TTC549 (cell line): ENCODE measurements around the gene YJEFN3.

Source experiments
- FAIRE-seq: peaks from 2 replicates; lab custom pipeline; 2012; peaks lifted over from hg19 to GRCh38; lab: Jason Lieb, UNC

The YJEFN3 gene

DNA sequence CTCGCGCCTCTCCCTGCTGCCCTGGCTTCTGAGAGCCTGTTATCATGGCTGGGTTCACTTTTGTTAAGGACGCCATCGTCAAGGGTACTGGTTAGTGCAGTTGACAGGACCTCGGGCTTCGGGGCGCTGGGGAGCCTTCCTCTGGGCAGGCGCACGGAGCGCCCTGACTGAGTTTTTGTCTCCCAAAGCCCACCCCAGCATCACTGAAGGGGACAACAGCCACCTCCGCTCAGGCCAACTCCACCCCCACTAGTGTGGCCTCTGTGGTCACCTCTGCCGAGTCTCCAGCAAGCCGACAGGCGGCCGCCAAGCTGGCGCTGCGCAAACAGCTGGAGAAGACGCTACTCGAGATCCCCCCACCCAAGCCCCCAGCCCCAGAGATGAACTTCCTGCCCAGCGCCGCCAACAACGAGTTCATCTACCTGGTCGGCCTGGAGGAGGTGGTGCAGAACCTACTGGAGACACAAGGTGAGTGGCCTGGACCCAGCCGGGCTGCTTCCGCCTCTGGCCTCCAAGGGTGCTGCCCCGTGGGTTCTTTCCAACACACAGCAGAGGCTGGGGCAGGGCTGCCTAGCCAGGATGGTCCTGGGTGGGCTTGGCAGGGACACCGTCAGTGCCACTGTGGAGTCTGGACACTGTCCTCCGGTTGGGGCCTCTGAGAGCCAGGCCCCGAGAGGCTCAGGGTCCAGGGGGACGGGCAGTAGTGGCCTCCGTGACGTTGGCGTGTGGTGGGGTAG lies 30.3 kb upstream of the YJEFN3 start:
- no peak for FAIRE-seq

DNA sequence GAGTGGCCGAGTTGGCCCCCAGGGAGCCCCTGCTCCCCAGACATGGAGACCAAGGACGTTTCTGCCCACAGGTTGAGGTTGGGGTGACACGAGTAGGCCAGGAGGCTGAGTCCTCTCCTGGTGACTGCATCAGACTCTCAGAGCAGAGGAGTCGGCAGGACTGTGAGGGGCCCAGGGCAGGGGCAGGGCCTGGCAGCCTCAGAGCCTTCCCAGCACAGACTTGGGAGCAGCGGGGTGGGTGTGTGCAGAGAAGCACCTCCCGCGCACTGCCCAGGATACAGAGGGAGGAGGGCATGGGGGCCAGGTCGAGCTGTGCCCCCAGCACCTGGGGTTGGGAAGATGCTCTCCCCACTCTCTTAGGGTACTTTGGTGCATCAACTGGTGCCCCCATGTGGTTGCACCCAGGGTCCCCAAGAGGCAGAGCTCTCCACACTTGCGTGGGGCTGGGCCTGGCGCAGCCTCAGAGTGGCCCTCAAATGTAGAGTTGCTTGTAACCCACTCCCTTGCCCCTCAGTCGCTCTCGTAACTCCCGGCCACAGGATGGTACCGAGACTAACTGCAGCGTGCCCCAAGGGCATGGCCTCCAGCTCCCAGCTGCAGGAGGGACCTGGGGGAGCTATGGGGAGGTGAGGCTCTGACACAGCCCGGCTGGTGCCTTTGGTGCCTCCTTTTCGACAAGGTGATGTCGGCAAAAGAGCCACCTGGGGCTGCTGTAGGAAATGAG lies 29.3 kb upstream of the YJEFN3 start:
- FAIRE-seq: no peak

DNA sequence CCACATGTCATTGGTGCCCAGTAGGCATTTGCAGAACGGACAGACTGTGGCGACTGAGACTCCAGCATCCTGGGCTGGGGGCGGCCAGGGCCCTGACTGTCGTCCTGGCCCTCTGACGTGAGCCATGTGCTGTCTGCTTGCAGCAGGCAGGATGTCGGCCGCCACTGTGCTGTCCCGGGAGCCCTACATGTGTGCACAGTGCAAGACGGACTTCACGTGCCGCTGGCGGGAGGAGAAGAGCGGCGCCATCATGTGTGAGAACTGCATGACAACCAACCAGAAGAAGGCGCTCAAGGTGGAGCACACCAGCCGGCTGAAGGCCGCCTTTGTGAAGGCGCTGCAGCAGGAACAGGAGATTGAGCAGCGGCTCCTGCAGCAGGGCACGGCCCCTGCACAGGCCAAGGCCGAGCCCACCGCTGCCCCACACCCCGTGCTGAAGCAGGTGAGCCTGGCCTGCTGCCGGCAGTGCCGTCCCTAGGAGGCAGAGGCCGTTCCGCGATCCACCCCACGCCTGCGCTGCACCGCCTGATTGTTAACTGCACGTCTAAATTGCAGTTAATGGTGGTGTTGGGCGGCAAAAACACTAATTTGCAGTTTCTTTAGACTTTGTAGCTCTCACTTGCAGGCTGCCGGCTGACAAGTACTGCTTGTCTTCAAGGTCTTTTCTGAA lies 27.6 kb upstream of the YJEFN3 start:
- FAIRE-seq: no peak

DNA sequence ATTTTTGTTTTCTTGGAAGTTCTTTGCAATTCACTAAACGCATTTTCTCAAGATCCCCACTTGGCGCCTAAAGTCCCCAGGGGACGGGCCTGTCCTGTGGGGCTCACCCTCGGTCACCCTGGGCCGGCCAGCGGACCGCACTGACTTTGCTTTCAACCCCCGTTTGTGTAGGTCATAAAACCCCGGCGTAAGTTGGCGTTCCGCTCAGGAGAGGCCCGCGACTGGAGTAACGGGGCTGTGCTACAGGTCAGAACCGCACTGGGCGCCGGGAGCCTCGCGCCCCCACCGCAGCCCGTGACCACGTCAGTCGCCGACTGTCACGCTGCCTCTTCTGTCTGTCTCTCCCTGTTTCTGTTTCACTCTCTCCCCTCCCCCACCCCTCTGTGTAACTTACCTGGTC lies 26.9 kb upstream of the YJEFN3 start:
- no peak for FAIRE-seq

DNA sequence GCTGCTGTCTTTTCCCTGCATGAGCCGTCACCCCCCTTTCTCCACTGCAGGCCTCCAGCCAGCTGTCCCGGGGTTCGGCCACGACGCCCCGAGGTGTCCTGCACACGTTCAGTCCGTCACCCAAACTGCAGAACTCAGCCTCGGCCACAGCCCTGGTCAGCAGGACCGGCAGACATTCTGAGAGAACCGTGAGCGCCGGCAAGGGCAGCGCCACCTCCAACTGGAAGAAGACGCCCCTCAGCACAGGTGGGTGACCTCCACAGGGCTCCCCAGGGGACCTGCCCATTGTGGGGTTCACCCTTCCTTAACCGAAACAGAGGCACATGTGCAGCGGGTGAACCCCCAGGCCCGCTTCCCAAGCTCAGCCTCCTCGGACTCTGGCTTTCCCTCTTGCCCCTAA lies 26.4 kb upstream of the YJEFN3 start:
- FAIRE-seq: no peak

DNA sequence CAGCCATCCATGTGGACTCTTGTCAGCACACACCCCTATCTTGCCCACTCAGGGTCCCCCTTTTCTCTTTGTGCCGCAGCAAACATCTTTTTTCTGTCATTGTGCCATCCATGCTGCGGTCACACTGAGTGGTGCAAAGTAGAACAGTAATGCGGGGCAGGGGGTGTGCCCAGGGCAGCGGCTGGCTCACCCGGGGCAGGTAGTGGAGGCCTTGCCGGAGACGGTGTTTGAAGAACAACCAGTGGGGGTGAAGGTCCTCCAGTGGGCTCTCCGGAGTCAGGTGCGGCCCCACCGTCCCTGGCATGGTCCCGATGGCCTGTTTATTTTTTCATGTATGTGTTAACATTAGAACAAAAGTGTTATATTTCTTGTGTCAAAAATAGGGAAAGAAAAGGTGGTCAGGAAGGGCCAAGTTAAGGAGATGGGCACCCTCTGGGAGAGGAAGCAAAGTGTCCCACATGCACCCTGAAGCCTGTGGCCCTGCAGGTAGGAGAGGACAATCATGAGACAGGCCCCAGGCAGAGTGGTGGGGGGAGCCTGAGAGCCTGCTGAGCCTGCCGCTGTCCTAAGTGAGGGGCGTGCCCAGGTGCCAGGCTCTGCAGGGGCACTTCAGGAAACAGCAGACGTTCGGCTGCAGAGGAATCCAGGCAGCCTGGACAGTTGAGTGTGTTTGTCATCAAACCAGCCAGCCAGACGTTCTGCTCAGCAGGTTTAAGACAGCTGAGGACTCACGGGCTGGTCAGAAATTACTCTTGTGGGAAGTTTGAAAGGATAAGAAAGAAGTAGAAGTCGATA lies 25.7 kb upstream of the YJEFN3 start:
- FAIRE-seq: no peak

DNA sequence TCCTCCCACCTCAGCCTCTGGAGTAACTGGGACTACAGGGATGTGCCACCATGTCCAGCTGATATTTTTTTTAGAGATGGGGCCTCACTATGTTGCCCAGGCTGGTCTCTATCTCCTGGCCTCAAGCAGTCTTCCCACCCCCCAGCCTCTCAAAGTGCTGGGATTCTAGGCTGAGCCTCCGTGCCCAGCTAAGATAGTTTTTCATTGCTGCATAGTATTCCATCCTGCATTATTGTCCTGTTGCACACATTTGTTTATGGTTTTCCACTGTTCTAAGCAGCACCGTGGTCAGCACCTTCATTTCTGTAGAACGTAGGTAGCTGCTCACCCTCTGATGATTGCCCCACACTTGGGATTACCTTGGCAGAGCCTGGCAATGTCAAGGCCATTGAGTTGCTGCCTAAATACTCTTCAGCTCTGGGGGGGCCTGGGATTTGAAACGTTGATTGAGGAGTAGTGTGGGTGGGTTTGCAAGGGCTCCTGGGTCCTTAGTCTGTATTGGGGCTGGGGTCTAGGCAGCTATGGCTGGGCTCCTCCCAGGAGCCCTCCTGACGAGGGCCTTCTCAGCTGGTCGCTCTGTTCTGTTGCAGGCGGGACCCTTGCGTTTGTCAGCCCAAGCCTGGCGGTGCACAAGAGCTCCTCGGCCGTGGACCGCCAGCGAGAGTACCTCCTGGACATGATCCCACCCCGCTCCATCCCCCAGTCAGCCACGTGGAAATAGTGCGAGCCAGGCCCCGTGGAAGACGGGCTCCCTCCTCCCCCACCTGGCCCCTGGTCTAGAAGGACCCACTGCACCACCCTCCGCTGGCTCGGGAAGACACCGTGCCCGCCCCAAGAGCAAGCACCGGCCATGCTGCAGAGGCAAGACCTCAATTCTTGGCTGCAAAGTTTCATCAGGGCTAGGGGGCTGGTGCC lies 23.7 kb upstream of the YJEFN3 start:
- no peak for FAIRE-seq

DNA sequence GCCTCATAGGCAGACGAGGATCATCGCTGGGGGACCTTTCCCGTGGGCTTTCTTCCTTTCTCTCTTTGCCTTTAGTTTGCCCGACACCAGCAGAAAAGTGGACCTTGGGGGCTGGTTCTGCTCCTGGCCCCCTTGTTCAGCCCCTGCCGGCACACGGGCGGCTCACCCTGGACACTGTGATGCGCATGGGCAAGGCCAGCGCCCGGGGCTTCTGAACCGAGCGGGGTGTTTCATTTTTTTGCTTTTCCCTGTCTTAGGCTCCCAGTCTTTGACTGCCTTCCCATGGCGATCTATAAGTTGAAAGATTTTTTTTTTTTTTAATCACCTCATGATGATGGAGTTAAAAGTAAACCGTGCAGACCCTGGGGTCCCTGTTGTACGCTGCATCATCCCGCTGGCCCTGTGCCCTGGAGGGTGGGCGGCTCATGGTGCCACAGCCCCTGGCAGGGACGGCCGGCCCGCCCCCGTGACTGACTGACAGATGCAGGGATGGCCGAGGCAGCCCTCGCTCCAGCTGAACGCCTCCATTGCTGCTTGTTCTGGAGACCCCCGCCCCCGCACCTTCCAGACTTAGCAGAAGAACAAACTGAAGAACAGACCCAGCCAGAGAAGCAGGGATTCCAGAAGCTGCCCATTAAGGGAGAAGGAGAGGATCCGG lies 22.9 kb upstream of the YJEFN3 start:
- no peak for FAIRE-seq

DNA sequence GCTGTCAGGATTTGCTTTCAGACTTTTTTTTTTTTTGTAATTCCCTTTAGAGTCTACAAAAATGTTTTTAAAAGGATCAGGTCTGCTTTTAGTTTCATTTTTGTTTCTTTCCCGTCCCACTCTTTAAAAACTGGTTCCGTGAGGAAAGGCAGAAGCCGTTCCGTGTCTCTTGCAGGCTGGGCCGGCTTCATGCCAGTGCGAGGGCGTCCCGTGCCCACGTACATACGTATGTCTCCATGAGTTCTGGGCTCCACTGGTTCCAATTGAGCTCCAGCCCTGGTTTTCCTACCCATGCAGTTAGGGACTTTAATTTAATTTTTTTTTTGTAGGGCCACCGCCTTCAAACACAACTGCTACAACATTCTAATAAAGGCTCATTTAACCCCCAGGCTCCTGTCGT lies 22.1 kb upstream of the YJEFN3 start:
- FAIRE-seq: no peak

DNA sequence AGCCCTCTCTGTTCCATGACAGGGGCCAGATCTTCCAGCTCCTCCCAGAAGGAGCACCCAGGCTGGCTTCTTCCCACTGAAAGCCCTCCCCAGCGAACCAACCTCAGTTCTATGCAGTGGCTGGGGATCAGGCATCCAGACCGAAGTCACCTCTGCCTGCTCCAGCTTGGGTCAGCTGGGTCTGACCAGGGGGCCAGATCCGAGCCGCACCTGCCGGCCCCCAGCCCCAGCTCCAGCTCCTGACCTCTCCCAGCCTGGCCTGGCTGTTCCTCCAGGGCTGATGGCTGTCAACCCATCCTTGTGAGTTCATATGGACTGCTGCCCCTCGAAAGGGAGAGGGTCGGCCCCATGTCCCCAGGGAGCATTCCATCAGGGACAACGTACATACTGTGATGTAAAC lies 21.4 kb upstream of the YJEFN3 start:
- no peak for FAIRE-seq

DNA sequence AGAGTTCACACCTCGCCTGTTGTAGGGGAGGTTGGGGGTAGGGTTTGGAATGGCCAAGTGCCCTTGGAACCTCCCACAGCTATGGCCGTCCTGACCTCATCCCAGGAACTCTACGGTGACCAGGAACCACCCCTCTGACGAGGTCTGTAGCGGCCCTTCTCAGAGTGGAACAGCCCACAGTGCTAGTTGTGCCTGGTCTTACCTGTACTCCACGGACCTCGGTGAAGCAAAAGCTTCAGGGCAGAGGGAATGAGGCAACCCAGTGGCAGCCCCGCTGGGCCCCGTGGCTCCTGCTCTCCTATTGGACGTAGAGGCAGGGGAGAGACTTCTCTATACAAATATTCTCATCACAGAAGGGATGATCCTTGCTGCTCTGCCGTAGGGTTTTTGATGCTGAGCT lies 20.5 kb upstream of the YJEFN3 start:
- no peak for FAIRE-seq

DNA sequence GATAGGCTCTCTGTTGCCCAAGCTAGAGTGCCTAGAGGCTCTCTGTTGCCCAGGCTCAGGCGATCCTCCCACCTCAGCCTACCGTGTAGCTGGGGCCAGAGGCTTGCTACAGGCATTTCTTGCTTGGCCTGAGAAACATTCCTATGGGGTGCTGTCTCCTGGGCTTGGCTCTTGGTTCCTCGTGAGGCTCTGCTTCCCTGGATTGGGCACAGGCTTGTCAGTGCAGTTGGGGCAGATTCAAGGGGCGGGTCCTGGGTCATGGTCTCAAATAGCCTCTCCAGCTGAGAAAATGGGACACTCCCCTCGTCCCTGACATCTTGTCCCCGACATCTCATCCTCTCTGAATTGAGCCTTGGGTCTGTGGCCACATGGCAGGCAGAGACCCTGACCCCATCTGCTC lies 18.3 kb upstream of the YJEFN3 start:
- FAIRE-seq: no peak

DNA sequence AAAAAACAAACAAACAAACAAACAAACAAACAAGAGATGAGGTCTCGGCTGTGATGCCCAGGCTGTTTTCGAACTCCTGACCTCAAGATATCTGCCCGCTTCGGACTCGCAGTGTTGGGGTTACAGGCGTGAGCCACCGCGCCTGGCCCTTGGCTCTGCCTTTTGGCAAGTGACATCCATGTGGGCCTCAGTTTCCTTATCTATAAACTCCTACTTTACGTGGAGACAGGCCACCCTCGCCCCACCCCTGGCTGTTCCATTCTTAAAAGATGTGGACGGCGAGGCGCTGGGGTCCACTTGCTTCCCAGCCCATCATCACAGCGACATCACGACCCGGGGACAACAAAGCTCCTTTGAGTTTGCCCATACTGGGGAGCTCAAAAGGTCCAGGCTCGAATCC lies 15.0 kb upstream of the YJEFN3 start:
- FAIRE-seq: no peak

DNA sequence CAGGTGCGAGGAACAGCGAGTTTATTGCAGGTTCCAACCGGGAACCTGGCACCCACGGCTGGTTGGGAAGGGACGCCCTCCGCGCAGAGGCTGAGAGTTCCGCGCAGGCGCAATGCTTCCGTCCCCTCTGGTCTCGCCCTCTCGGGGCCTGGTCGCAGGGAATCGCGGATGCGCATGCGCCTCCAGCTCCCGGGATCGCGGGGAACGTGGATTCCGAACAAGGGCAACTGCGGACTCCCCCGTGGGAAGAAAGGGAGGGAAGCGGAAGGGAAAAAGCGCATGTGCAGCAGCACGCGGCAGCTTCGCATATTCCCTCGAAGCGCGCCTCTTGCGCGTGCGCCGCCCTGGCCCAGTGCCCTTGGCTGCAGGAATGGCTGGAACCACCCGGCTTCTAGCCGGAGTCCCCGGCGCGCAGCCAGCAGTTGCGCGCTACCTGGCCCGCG lies 14.5 kb upstream of the YJEFN3 start:
- FAIRE-seq: no peak

DNA sequence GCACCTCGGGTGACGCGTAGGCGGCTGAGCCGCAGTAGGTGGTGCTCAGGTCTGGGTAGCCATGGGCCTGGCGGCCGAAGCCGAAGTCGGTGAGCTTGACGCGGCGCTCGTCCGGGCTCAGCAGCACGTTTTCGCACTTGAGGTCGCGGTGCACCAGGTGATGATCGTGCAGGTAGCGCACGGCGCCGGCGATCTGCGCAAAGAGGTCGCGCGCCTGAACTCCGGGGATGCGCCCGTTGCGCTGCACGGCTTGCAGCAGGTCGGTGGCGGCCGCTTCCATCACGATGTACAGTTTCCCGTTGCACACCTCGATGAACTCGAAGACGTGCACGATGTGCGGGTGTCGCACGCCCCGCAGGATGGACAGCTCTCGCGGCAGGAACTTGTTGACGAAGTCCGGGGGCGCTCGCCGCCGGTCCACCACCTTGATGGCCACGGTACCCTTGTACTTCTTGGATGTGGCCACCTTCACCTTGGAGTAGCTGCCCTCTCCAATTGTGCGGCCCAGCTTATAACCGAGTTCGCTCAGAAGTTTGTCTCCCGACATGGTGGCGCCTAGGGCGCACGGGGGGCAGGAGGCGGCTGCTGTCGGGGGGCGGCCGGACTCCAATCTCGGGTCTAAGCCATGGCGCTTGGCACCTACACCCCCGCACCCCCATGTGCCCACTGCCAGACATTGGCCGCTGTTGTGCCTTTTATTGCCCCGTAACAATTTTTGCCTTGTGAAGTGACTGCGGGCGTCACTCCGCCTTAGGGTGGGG lies 13.7 kb upstream of the YJEFN3 start, which contains the start of gene TSSK6:
Gene TSSK6, minus strand, starts transcription at position 668 of the 761 bp plus-strand sequence. Its CDS starts 121 bp downstream, at position 547.
- no peak for FAIRE-seq

DNA sequence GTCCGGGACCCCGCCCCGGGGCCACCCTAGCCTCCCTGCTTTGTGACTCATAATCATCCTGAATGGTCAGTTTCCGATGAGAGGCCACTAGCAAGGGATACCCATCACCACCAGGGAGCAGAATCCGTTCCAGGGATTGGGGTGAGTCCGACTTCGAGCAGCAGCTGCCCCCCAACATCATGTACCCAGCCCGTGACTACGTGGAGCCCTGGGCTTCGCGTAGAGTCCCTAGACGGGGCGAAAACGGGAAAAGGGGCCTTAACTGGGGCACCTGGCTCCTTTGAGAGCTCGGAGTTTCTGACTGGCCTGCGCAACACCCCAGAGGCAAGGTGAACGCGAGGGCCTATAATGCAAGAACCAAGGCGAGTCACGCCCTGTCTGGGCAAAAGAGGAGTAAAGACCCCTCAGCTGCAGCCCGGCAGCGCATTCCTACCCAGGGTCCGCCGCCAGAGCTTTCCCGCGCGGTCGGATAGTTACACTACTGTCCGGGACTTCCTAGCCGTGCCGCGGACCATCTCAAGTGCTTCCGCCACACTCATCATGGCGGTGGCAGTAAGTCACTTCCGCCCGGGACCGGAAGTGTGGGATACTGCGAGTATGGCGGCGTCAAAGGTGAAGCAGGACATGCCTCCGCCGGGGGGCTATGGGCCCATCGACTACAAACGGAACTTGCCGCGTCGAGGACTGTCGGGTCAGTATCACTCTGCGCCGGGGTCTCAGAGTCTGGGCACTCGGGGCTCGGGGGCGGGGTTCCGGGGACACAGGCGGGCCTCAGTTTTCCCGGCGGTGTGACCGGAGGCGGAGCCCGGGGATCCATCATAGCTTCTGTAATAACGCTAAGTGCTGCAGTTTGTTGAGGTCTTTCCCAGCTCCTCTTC lies 12.8 kb upstream of the YJEFN3 start, which contains the start of gene NDUFA13:
Gene NDUFA13, plus strand, starts transcription at position 584 of the 878 bp plus-strand sequence. Its CDS starts 14 bp downstream, at position 598.
- no peak for FAIRE-seq

DNA sequence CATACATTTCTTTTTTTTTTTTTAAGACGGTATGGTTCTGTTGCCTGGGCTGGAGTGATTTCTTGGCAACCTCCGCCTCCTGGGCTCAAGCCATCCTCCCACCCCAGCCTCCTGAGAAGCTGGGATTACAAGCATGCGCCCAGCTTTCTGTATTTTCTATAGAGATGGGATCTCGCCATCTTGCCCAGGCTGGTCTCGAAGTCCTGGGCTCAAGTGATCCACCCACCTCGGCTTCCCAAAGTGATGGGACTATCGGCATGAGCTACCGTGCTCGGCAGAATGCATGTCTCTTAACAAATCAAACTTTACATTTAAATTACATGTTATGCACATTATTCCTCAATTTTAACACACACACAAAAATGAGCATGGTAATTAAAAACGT lies 11.5 kb upstream of the YJEFN3 start:
- no peak for FAIRE-seq

DNA sequence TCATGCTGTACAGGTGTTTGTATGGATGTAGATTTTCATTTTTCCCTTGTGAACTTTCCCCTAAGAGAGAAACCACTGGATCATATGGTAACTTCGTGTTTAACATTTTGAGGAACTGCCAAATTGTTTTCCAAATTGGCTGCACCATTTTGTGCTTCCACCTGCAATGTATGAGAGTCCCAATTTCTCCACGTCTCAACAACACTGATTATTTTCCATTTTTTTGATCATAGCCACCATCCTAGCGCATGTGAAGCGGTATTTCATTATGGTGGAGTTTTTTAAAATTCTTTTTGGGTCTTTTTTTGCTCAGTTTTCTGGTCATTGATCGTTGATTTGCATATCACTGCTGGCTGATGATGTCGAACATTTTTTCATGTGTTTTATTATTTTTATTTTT lies 7.7 kb upstream of the YJEFN3 start:
- no peak for FAIRE-seq

DNA sequence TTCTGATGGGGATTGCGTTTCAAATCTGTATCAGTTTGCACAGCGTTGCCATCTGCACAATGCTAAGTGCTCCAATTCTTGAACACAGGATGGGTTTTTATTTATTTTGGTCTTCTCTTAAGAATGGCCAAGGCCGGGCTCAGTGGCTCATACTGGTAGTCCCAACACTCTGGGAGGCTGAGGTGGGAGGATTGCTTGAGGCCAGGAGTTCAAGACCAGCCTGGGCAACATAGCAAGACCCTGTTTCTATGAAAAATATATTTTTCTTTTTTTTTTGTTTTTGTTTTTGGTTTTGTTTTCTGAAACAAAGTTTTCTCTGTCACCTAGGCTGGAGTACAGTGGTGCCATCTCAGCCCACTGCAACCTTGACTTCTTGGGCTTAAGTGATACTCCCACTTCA lies 5.5 kb upstream of the YJEFN3 start:
- FAIRE-seq: no peak
